PC-3 (cell line): ENCODE results near the gene SEMA3F. TPM values are rescaled to one million over a fixed set of nuclear protein-coding genes. Genes with fewer than 3 reads are reported as not detected.

Experiments
- ATAC-seq: fragments of 200-7000 bp; cut with Tn5 transposase; 2 replicates; pipeline ENCODE4 v1.9.1; 2020; ENCODE audit warnings: mild to moderate bottlenecking, moderate library complexity
- BruUV-seq: library from RNA; stranded (reverse); fragments of 400-500 nt; replicated peaks from 2 replicates; lab custom pipeline; 2021; lab: Mats Ljungman, UMichigan
- CTCF ChIA-PET: fragments of 300-600 bp; sonication (Branson Sonifier 250); formaldehyde crosslinking; loops from one replicate; lab custom pipeline; 2022; ENCODE audit warnings: antibody characterized with exemption; lab: Charles Lee
- POLR2A ChIA-PET: fragments of 300-600 bp; sonication (Branson Sonifier 250); formaldehyde crosslinking; loops from one replicate; lab custom pipeline; 2022; ENCODE audit warnings: antibody characterized with exemption; ENCODE audit not compliant: unreplicated experiment; lab: Charles Lee
- DNase-seq: peaks from one replicate; pipeline ENCODE4 v3.0.0-alpha.2; 2015
- H2AFZ ChIP-seq: fragments of 300-600 bp; sonication (generic); 2 replicates; pipeline ENCODE4 v1.6.0; 2016; ENCODE audit warnings: antibody characterized with exemption, low read length
- H3F3A ChIP-seq: fragments of 300-600 bp; sonication (generic); one replicate; pipeline ENCODE4 v1.6.0; 2017; ENCODE audit warnings: antibody characterized with exemption, low read length, control low read depth, mild to moderate bottlenecking; ENCODE audit not compliant: unreplicated experiment
- H3K27ac ChIP-seq: fragments of 300-600 bp; sonication (generic); 2 replicates; pipeline ENCODE4 v1.5.1; 2016; ENCODE audit warnings: mild to moderate bottlenecking, low read length
- H3K27me3 ChIP-seq: fragments of 300-600 bp; sonication (generic); 2 replicates; pipeline ENCODE4 v1.6.1; 2016; ENCODE audit warnings: low read length, mixed read lengths
- H3K36me3 ChIP-seq: fragments of 300-600 bp; sonication (generic); 2 replicates; pipeline ENCODE4 v1.6.1; 2016; ENCODE audit warnings: low read depth, mixed run types, low read length, mixed read lengths
- H3K4me1 ChIP-seq: fragments of 300-600 bp; sonication (generic); 2 replicates; pipeline ENCODE4 v1.5.1; 2016; ENCODE audit warnings: low read length; ENCODE audit not compliant: insufficient read depth
- H3K4me2 ChIP-seq: fragments of 300-600 bp; sonication (generic); 2 replicates; pipeline ENCODE4 v1.6.0; 2016; ENCODE audit warnings: low read length
- H3K4me3 ChIP-seq: fragments of 300-600 bp; sonication (generic); 2 replicates; pipeline ENCODE4 v1.5.1; 2016; ENCODE audit warnings: mild to moderate bottlenecking, low read length, mixed read lengths
- H3K79me2 ChIP-seq: fragments of 300-600 bp; sonication (generic); 2 replicates; pipeline ENCODE4 v1.6.1; 2017; ENCODE audit warnings: low read length, mixed read lengths
- H3K9ac ChIP-seq: fragments of 300-600 bp; sonication (generic); 2 replicates; pipeline ENCODE4 v1.6.0; 2016; ENCODE audit warnings: mild to moderate bottlenecking, low read length
- H3K9me2 ChIP-seq: fragments of 300-600 bp; sonication (generic); replicated peaks from 2 replicates; pipeline ENCODE4 v1.6.1; 2016; ENCODE audit warnings: mixed run types, low read length, mixed read lengths
- H3K9me3 ChIP-seq: fragments of 300-600 bp; sonication (generic); 2 replicates; pipeline ENCODE4 v1.6.1; 2016; ENCODE audit warnings: low read length, mixed read lengths
- H4K20me1 ChIP-seq: fragments of 300-600 bp; sonication (generic); 2 replicates; pipeline ENCODE4 v1.6.1; 2016; ENCODE audit warnings: low read length, mixed read lengths
- CTCF ChIP-seq: fragments of 300-600 bp; sonication (generic); conservative IDR thresholded peaks from 2 replicates; pipeline ENCODE4 v1.5.1; 2017; ENCODE audit warnings: antibody characterized with exemption, low read depth, mild to moderate bottlenecking, low read length
- EZH2 ChIP-seq: fragments of 300-600 bp; sonication (generic); IDR thresholded peaks from one replicate; pipeline ENCODE4 v1.6.1; 2017; ENCODE audit warnings: antibody characterized with exemption, mild to moderate bottlenecking, low read length; ENCODE audit not compliant: unreplicated experiment
- EZH2phosphoT487 ChIP-seq: fragments of 300-600 bp; sonication (generic); IDR thresholded peaks from 2 replicates; pipeline ENCODE4 v1.6.1; 2018; ENCODE audit warnings: mild to moderate bottlenecking, antibody characterized with exemption, low read length, borderline replicate concordance
- intact Hi-C: fragments of 100-400 bp; cut with micrococcal nuclease; formaldehyde crosslinking; loops from 2 replicates; pipeline ENCODE4 v1.9.0; 2023
- total RNA-seq: library from RNA; depleted of rRNA; stranded (reverse); fragments of >200 nt; gene quantifications from 2 replicates; pipeline ENCODE4 v1.2.3, GENCODE V29; 2014

Gene SEMA3F
- total RNA-seq, 1 experiment from 2014 or later, result 50.5 TPM

- H3K9ac ChIP-seq, result no peak overlapping the region
- BruUV-seq, result TSS peak; percentile 11
- no peak overlapping the region for H3K27ac ChIP-seq
- H3K27me3 ChIP-seq, result no peaks in the 10 kb centered on the region
- ChIA-PET CTCF (interaction anchor here (0.7 to 1.1 kb wide), 2 partner anchors 125 to 347 kb away, joined by 3 read pairs; no protein-coding TSS in a partner anchor), POLR2A (no interaction called here)
- H3K9me3 ChIP-seq, result no peaks in the 10 kb centered on the region
- no peak overlapping the region for H3K4me2 ChIP-seq
- H2AFZ ChIP-seq, result no peak overlapping the region
- H3K36me3 ChIP-seq, result peaks cover 29% of the 10 kb centered on the region
- H3K9me2 ChIP-seq, result no peaks in the 10 kb centered on the region
- TF ChIP-seq EZH2phosphoT487, result no peak
- peak; percentile 94 for TF ChIP-seq CTCF
- no peak for TF ChIP-seq EZH2
- peak; percentile 88 for DNase-seq
- H4K20me1 ChIP-seq, result 0 out of 2 replicates have a peak, but pooled peaks cover 4% of the 10 kb centered on the region
- H3K4me1 ChIP-seq, result no peaks in the 10 kb centered on the region
- peak; percentile 87 for ATAC-seq
- H3K4me3 ChIP-seq, result no peak overlapping the region
- no peaks in the 10 kb centered on the region for H3K79me2 ChIP-seq
- intact Hi-C loops, result loop anchor here (2.0 to 5.0 kb wide), 2 partner anchors 33 to 51 kb away; partner anchors contain the start of gene SEMA3F
- no peaks in the 10 kb centered on the region for H3F3A ChIP-seq
Measured at GRCh38 chr3:50121072-50122032, 33.8 kb upstream of the SEMA3F start.

- no peaks in the 10 kb centered on the region for H3K27me3 ChIP-seq
- H3K9me2 ChIP-seq, result no peaks in the 10 kb centered on the region
- intact Hi-C loops, result loop anchor here (5.0 kb wide), 1 partner anchor 50 kb away; no protein-coding TSS in a partner anchor
- H3F3A ChIP-seq, result no peaks in the 10 kb centered on the region
- no peak overlapping the region for H3K9ac ChIP-seq
- TF ChIP-seq CTCF, result no peak
- TF ChIP-seq EZH2phosphoT487, result no peak
- no peak for TF ChIP-seq EZH2
- no peak overlapping the region for H3K4me3 ChIP-seq
- H3K4me2 ChIP-seq, result no peak overlapping the region
- no TSS peak for BruUV-seq
- ATAC-seq (peak; percentile 1; the same call in 1 of the 2 replicates), DNase-seq (no peak)
- no peaks in the 10 kb centered on the region for H3K79me2 ChIP-seq
- peaks cover 21% of the 10 kb centered on the region for H3K36me3 ChIP-seq
- ChIA-PET POLR2A (no interaction called here), CTCF (interaction anchor here (0.7 kb wide), 1 partner anchor 347 kb away, joined by 3 read pairs; no protein-coding TSS in a partner anchor)
- H3K27ac ChIP-seq, result no peak overlapping the region
- 0 out of 2 replicates have a peak, but pooled peaks cover 4% of the 10 kb centered on the region for H4K20me1 ChIP-seq
- H2AFZ ChIP-seq, result no peak overlapping the region
- H3K9me3 ChIP-seq, result no peaks in the 10 kb centered on the region
- H3K4me1 ChIP-seq, result no peaks in the 10 kb centered on the region
Measured at GRCh38 chr3:50122071-50122470, 33.1 kb upstream of the SEMA3F start.
